CD4-positive, alpha-beta T cell treated with Interleukin-21 for 1 hour (primary cell): Measurements from ENCODE around the gene GBX2.
"Not testable (repeated sequence)": the region's sequence is repeated elsewhere in the genome, so short reads cannot be mapped to it uniquely, and the experiment has no call there.

Experiments
- DNase-seq: peaks from one replicate; pipeline ENCODE4 v3.0.0-alpha.2; 2020

Gene GBX2

GRCh38 chr2:236143811-236144210 is 24.4 kb downstream of the GBX2 start:
- no peak for DNase-seq

DNA sequence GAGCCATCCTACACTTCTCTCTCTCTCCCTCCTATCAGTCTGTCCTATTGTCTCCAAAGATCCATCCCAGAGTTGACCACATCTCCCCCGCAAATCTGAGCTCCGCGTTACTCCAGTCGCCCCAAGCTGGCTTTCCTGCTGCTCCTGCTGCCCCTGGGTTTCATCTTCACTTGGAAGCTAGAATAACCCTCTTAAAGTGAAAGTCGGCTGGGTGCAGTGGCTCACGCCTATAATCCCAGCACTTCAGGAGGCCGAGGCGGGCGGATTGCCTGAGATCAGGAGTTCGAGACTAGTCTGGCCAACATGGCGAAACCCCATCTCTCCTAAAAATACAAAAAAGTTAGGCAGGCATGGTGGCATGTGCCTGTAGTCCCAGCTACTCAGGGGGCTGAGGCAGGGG is 26.6 kb downstream of the GBX2 start:
- not testable (repeated sequence) for DNase-seq

DNA sequence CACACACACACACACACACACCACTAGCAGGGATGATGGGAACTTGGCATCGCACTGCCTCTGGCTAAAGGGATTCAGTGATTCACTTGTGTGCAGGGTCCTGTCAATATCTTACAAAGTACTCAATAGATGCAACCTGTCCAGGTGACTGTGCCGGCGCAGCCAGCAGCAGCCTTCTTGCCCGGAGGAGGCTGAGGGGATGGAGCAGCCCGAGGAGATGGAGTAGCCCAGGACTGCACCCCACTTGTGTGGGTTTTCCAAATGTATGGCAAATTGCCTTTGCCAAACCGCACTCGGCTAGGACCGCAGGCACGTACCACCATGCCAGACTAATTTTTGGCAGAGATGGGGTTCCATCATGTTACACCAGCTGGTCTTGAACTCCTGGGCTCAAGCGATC is 31.1 kb downstream of the GBX2 start:
- DNase-seq = no peak

DNA sequence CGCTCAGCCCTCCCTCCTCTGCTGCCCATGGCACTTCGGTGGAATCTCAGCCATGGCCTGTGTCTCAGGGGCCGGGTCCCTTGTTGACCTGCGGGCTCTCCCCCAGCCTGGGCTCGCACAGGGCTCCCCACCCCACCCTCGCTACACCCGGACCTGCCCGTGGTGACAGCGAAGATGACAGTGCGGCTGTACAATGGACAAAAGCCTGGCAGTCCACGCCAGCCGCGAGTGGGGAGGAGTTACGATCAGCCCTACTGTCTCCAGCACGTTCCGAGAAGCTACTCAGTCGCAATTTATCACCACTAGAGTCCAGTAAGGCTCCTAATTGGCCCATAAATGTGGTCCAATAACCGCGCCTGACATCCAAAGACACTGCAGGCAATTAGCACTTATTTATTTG is 31.6 kb downstream of the GBX2 start:
- no peak for DNase-seq

GRCh38 chr2:236133410-236134012 is 34.7 kb downstream of the GBX2 start:
- no peak for DNase-seq

- no peak for DNase-seq
These were observed 37.0 kb downstream of the GBX2 start for GRCh38 chr2:236131073-236131692.

GRCh38 chr2:236130349-236130998 is 37.7 kb downstream of the GBX2 start:
- no peak for DNase-seq

DNA sequence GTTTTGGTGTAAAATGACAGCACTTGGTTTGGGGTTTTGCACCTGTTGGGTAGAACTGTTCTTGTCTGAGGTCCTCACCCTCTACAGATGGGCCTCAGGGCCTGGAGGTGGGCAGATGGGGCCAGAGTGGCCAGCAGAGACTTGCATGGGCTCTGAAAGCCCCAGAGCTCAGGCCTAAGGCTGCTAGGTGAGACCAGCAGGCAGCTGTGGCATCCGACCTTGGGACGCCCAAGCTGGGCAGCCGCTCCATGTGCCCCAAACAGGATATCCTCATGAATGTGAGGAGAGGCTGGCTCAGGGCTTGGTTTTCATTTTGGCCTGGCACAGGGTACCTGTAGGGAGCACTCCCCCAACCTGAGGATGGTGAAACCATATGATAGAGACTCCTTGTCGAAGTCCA is 38.3 kb downstream of the GBX2 start:
- DNase-seq = no peak

- no peak for DNase-seq
These were observed 39.9 kb downstream of the GBX2 start for GRCh38 chr2:236128321-236128720.

GRCh38 chr2:236127010-236127409 is 41.2 kb downstream of the GBX2 start:
- DNase-seq = no peak

GRCh38 chr2:236125541-236125940 is 42.6 kb downstream of the GBX2 start:
- DNase-seq = no peak

DNA sequence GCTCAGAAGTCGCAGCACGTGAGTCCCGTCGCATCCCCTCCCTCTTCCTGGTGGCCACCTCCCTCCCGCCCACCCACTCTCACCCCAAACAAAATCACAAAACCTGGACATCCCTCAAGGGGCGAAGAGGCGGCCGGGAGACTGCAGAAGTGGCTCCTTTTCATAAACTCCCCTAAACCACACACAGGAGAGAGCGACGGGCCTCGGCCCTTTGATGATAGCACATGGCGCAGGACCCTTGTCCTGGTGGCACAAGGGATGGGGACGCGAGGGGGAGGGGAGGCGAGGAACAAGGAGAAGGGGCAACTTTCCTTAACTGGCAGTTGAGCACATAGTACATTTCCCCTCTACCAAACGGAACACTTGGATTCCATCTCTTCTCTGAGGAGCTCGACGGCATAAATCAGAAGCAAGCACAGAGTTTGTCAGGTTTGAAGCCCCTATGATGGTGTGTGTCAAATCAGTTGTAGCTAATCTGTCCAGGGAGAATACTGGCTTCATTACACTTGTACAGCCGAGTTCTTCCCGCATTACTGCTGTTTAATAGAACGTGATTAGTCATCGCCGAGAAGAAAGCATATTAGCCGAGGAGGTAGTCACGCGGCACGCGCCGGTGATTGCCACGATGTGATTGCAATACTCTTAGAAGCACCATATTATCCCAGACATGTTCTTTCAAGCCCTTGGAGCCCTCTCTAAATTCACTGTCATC is 43.8 kb downstream of the GBX2 start:
- no peak for DNase-seq

DNA sequence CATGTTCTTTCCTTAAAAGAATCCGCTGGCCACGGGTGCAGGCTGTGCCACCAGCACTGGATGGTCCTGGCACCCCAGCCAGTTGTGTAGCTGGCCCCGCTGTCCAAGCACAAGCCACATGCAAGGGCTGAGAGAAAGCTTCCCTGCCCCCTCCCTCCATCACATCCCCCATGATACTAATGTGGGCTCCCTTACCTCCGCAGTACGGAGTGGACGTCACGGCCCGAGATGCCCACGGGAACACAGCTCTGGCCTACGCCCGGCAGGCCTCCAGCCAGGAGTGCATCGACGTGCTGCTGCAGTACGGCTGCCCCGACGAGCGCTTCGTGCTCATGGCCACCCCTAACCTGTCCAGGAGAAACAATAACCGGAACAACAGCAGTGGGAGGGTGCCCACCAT is 44.5 kb downstream of the GBX2 start:
- no peak for DNase-seq

- no peak for DNase-seq
These were observed 46.0 kb downstream of the GBX2 start for GRCh38 chr2:236122236-236122635.

- DNase-seq = no peak
These were observed 46.6 kb downstream of the GBX2 start for GRCh38 chr2:236121546-236121945.

- no peak for DNase-seq
These were observed 47.4 kb downstream of the GBX2 start for GRCh38 chr2:236120829-236121228.

DNA sequence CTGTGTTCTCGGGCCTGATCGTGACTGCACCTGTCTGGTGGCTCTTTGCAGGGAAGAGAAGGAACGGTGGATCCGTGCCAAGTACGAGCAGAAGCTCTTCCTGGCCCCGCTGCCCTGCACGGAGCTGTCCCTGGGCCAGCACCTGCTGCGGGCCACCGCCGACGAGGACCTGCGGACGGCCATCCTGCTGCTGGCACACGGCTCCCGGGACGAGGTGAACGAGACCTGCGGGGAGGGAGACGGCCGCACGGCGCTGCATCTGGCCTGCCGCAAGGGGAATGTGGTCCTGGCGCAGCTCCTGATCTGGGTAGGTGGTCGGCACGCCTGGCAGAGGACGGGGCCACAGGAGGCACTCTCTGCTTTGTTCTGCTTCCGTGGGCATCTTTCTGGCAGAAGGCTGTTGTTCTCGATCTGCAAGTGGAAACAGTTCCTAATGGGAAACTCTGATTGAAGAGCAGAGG is 48.0 kb downstream of the GBX2 start:
- no peak for DNase-seq

GRCh38 chr2:236119476-236119875 is 48.7 kb downstream of the GBX2 start:
- no peak for DNase-seq

DNA sequence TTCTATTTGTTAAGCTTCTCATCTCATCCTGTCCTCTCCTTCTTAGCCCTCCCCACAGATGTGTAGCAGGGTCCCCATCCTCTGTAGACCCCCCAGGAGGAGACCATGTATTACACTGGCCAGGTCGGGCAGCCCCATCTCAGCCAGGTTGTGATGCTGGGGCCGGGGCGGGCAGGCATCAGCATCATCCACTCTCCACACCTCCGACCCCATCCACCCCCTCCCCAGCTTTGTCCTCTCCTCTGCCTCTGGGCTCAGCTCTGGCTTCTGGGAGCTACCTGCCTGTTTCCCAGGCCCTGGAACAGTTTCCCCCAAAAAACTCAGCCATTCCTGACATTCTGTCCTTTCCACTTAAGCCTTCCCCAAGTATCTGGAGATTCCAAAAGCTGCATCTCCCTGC is 49.2 kb downstream of the GBX2 start:
- DNase-seq = no peak

GRCh38 chr2:236117861-236118269 is 50.3 kb downstream of the GBX2 start:
- no peak for DNase-seq

DNA sequence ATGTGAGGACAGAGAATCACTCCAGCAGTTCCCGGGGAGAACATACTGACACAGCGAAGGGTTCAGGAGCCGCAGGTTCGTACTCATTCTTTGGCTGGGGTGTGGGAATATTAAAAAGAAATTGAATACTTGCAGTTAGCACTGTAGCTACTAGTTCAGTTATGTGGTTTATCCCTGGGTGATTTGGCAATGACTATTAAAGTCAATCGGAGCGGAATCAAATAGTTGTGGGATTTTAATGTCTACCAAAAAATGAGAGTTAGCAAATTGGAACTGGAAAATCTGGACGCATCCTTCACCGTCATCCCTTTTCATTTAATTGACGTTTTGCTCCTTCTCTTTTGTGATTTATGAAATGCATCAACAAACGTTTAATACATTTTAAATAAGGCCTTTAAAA is 50.8 kb downstream of the GBX2 start:
- DNase-seq = no peak
